Stimulated activated CD8-positive, alpha-beta memory T cell treated with anti-CD3 and anti-CD28 coated beads, Interleukin-15, amount 100 ng/mL, for 4 hours (primary cell): ENCODE data around the gene PTGIS.

Experiments
- DNase-seq, 2 donors: peaks; one replicate each; pipeline ENCODE4 v3.0.0-alpha.2; 2020; ENCODE audit warnings: low read depth in 2 of 2

Gene PTGIS

DNA sequence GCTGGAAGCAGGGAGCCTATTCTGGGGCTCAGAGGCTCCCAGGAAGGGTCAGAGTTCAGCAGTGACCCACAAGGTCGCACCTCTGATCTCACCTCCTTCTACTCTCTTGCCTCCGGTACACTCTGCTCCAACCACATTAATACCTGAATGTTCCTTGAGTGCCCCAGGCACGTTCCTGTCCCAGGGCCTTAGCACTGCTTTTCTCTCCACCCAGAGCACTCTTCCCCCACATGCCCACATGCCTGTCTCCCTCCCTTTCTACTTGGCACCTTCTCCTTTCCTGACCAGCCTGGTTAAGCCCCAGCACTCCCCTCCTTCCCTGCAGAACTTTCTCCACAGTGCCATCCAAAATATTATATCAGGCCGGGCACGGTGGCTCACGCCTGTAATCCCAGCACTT is 98.9 kb downstream of the PTGIS start:
- no peak for DNase-seq

DNA sequence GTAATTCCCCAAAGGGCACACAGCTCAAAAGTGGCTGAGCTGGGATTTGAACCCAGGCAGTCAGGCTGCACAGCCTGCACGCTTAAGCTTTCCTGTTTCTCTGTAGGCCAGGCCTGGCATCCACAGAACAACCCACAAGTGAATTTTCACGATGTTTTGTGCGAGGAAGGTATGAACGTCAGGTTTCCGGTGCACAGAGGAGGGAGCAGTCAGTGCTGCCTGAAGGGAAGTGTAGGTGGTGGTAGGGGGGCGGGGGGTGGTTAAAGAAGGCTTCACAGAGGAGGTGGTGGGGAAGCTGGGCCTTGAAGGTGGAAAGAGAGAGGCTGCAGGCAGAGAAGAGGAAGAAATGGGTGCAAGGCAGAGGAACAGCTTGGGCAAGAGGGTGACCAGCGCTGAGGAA is 99.5 kb downstream of the PTGIS start:
- DNase-seq: no peak

- no peak for DNase-seq
These were observed 101.6 kb downstream of the PTGIS start for GRCh38 chr20:49466114-49466912.

DNA sequence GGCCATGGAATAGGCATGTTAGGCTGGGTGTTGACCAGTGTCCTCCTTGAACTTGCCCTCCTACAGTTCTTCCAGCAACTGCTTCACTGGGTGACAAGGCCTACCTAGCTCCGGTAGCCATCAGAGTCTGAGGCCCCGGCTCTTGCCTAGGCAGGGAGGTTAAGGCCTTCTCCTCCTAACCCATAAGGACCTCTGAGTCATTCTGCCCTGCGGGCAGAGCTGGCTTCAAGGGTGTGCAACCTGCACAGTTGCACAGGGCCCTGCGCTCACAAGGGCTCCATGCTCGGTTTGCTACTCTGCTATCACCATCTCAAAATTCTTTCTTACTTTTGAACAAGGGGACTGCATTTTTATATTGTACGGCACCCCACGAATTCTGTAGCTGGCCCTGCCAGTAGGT is 103.4 kb downstream of the PTGIS start:
- no peak for DNase-seq

- no peak for DNase-seq
These were observed 105.3 kb downstream of the PTGIS start for GRCh38 chr20:49462626-49463025.

GRCh38 chr20:49461894-49462620 is 105.9 kb downstream of the PTGIS start:
- DNase-seq: no peak

DNA sequence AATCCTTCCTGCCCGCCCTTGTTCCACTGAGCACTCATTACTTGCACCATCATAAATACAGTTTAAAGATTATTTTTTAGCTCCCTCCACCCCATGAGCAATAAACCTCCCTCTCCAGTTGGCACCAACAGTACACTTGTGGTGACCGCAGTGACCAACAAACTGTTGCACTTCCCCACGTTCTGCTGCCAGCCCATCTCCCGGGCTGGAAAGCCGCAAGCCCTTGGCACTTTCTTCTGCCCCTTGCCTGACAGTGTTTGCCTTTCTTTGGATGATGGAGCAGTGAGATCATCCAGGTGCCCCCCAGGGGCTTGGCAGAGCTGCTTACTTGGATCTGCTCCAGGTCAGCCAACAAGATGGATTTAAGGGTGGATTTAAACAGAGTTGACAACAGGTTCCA is 107.0 kb downstream of the PTGIS start:
- DNase-seq: no peak

DNA sequence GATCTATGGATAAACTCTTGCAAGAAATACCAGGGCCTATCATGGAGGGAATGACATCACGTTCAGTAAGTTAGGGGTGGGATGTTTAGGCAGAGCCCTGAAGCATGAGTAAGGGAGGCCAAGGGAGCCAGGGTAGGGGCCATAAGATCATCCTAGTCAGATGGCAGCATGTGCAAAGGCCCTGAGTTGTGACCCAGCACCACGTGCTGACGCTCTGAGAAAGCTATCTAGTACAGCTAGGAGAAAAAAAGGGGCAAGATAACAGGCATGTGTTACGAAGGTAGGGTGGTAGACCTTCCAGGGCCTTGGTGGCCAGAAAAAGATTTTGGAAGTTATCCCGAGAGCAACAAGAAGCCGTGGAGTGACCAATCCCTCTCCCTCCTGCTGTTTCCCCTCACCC is 107.8 kb downstream of the PTGIS start:
- DNase-seq: no peak

- no peak for DNase-seq
These were observed 108.3 kb downstream of the PTGIS start for GRCh38 chr20:49459684-49460083.

DNA sequence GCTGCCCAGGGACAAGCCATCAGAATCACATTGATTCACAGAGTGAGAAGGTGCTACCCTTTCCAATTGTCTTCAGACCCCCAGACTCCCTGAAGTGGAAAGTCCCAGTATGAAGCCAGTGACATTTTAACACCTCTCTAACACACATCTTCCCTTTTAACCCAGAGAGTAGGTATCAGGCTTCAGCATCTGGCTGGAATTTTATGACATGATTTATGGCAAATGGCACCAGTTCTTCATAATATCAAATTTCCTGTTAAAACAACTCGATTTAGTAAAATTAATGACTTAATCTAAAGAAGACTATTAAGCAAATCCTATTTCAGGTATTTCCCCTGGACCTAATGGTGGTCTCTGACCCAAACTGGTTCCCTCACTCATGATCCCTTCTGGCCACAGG is 110.5 kb downstream of the PTGIS start:
- no peak for DNase-seq

DNA sequence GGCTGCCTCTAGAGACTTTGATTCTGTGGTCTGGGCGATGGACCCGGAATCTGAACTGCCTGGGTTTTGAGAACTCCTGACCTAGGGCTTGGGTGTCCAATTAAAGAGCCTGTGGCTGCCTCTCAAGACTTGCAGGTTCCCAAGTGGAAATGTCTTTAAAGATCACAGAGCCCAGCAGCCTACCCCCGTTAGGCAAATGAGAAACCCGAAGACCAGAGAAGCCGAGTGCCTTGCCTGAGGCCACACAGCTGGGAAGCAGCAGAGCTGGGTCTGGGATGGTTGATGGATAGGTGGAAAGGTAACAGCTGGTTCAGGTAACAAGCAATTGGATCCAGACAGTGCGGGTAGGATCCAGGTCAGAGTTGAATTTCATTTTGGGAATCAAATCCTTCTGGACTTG is 111.3 kb downstream of the PTGIS start:
- DNase-seq: no peak

- no peak for DNase-seq
These were observed 112.2 kb downstream of the PTGIS start for GRCh38 chr20:49455691-49456090.
